ENCODE measurements around the gene BACE1. TPM values are rescaled to one million over a fixed set of nuclear protein-coding genes. Genes with fewer than 3 reads are reported as not detected.
A peak's percentile ranks its signal among the peaks of the same experiment; 100 is the strongest.

Gene BACE1
- total RNA-seq, 1 donor: 50.0 TPM

DNA sequence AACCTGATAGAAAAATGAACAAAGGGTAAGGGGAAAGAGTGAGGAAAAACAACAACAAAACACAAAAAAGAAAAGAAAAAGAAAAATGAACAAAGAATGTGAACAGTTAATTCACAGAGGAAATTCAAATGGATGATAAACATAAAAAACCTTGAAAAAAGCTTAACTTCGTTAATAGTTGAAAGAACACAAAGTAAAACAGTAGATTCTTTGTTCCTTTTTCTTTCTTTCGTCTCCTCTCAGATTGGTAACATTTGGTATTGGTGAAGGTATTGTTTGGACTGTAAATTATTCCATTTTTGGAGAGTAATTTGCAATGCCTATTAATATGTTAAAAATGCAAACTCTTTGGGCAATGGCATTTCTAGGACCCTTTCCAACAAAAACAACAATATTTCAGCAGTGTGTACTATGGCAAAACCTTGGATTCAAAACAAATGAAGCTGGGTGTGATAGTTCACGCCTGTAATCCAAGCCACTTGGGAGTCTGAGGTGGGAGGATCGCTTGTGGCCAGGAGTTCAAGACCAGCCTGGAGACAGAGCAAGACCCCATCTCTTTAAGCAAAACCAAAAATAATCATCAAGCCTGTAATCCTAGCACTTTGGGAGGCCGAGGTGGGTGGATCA, 3.3 kb upstream of the BACE1 start:
- DNase-seq (ENCODE audit: low read depth): peak; percentile 74
- TF ChIP-seq, protein P1, sequence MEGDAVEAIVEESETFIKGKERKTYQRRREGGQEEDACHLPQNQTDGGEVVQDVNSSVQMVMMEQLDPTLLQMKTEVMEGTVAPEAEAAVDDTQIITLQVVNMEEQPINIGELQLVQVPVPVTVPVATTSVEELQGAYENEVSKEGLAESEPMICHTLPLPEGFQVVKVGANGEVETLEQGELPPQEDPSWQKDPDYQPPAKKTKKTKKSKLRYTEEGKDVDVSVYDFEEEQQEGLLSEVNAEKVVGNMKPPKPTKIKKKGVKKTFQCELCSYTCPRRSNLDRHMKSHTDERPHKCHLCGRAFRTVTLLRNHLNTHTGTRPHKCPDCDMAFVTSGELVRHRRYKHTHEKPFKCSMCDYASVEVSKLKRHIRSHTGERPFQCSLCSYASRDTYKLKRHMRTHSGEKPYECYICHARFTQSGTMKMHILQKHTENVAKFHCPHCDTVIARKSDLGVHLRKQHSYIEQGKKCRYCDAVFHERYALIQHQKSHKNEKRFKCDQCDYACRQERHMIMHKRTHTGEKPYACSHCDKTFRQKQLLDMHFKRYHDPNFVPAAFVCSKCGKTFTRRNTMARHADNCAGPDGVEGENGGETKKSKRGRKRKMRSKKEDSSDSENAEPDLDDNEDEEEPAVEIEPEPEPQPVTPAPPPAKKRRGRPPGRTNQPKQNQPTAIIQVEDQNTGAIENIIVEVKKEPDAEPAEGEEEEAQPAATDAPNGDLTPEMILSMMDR (IDR thresholded peaks at IDR 0.05; ENCODE audit: insufficient read depth, low read length): no peak
- no peak overlapping the region for H3K4me3 ChIP-seq (ENCODE audit: low read depth, low read length)

GRCh38 chr11:117318738-117319137, 2.7 kb upstream of the BACE1 start:
- TF ChIP-seq, protein P1 (IDR thresholded peaks at IDR 0.05; ENCODE audit: insufficient read depth, low read length): no peak
- no peak for DNase-seq (ENCODE audit: low read depth)
- no peak overlapping the region for H3K4me3 ChIP-seq (ENCODE audit: low read depth, low read length)

GRCh38 chr11:117315285-117316196, 515 bp downstream of the BACE1 start:
- TF ChIP-seq, protein P1 (IDR thresholded peaks at IDR 0.05; ENCODE audit: insufficient read depth, low read length): no peak
- peak overlapping the region; percentile 86 for H3K4me3 ChIP-seq (ENCODE audit: low read depth, low read length)
- no peak for DNase-seq (ENCODE audit: low read depth)

DNA sequence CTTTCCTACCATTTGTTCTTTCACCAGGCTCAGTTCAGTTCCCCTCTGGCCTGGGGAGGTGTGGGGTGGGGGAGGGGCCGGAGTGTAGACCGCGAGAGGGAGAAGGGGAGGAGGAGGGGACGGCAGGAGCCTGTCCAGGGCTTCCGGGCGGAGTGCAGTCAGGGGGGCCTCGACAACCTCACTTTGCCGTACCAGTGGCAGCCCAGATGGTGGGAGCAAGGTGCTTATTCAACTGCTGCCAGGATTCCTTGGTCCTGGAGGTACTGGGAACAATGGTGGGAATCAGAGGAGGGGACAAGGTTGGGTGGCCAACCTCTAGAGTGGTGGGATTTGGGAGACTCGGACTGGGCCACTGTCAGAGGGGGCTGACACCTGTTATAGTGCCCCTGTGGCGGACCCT, 1.2 kb downstream of the BACE1 start:
- TF ChIP-seq, protein P1 (IDR thresholded peaks at IDR 0.05; ENCODE audit: insufficient read depth, low read length): no peak
- no peak for DNase-seq (ENCODE audit: low read depth)
- H3K4me3 ChIP-seq (ENCODE audit: low read depth, low read length): peak overlapping the region; percentile 86

- DNase-seq (ENCODE audit: low read depth): no peak
- H3K4me3 ChIP-seq (ENCODE audit: low read depth, low read length): peak overlapping the region; percentile 86
- TF ChIP-seq, protein P1 (IDR thresholded peaks at IDR 0.05; ENCODE audit: insufficient read depth, low read length): no peak
Observed at GRCh38 chr11:117313828-117314768, 2.0 kb downstream of the BACE1 start.

DNA sequence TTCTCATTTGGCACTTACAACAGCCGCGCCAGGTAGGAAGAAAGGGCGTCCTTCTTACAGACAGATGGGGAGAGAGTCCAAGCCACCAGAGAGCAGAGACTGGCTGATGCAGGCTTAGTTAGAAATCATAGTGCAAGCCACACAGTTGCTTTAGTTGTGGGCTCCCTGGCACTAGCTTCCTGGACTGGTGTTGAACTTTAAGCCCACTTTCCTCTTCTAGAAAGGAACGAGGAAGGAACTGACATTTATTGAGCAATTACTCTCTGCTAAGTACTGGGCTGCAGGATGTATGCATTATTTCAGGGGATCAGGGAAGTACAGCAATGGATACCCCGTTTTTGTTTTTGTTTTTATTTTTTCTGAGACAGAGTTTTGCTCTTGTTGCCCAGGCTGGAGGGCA, 3.0 kb downstream of the BACE1 start:
- TF ChIP-seq, protein P1 (IDR thresholded peaks at IDR 0.05; ENCODE audit: insufficient read depth, low read length): no peak
- no peak overlapping the region for H3K4me3 ChIP-seq (ENCODE audit: low read depth, low read length)
- DNase-seq (ENCODE audit: low read depth): no peak
